ENCODE measurements around the gene SLC39A5. TPM values are rescaled to one million over a fixed set of nuclear protein-coding genes. Genes with fewer than 3 reads are reported as not detected.

The SLC39A5 gene
- total and polyA plus RNA-seq, 2 donors (not counting 1 experiment from before 2014, with no cell fraction given) = 0.69 to 0.97 TPM

- no peak for DNase-seq
- Histone ChIP-seq H3K4me2 (replicated peaks; ENCODE audit: low read depth, low read length, poor library complexity, severe bottlenecking) (no peak overlapping the region), H3K36me3 (replicated peaks in 1 of 2; ENCODE audit: control extremely low read depth in 1 of 2, control insufficient read depth in 1 of 2, extremely low read depth in 1 of 2, insufficient read depth in 2 of 2, low read length in 1 of 2) (peaks cover 0 to 84% of the 10 kb centered on the region in 2 experiments), H3K4me1 (ENCODE audit: control insufficient read depth in 2 of 2, insufficient read depth in 2 of 2, low read length in 2 of 2) (peaks cover 0 to 8% of the 10 kb centered on the region in 2 donors), H3K9ac (ENCODE audit: low read length) (no peak overlapping the region), H3K79me2 (ENCODE audit: control insufficient read depth, insufficient read depth, low read length) (no peaks in the 10 kb centered on the region), H3K27ac (ENCODE audit: low read length in 2 of 2) (no peak overlapping the region), H4K20me1 (ENCODE audit: control insufficient read depth, insufficient read depth, low read length, poor library complexity, severe bottlenecking) (no peaks in the 10 kb centered on the region), H3K27me3 (replicated peaks in 1 of 4; ENCODE audit: control extremely low read depth in 1 of 4, control insufficient read depth in 3 of 4, insufficient read depth in 4 of 4, low read length in 3 of 4) (no peaks in the 10 kb centered on the region), H3K9me3 (ENCODE audit: control extremely low read depth in 1 of 3, control insufficient read depth in 2 of 3, insufficient read depth in 1 of 3, low read length in 2 of 3) (no peaks in the 10 kb centered on the region), H3K4me3 (ENCODE audit: control extremely low read depth in 1 of 5, extremely low read depth in 1 of 5, insufficient read depth in 1 of 5, low read depth in 2 of 5, low read length in 4 of 5) (no peak overlapping the region), H2AFZ (ENCODE audit: insufficient read depth, low read depth, low read length, poor library complexity, severe bottlenecking) (no peak overlapping the region)
- no peak for TF ChIP-seq CTCF (IDR thresholded peaks at IDR 0.05)
- no peak for TF ChIP-seq EZH2 (IDR thresholded peaks at IDR 0.05; ENCODE audit: borderline replicate concordance, insufficient read depth, low read depth, low read length, poor library complexity, severe bottlenecking)
- ChIA-PET POLR2A (interaction anchor here (0.6 kb wide), 1 partner anchor 1033 kb away, joined by 6 read pairs; no protein-coding TSS in a partner anchor), CTCF (no interaction called here)
- Mint-ChIP-seq H3K9me3 (ENCODE audit: insufficient read depth) (no peaks in the 10 kb centered on the region), H3K4me1 (peaks cover 10% of the 10 kb centered on the region), H3K27me3 (no peaks in the 10 kb centered on the region), H3K4me3 (no peak overlapping the region), H3K27ac (no peak overlapping the region)
- ATAC-seq (ENCODE audit: low read depth) = no peak
- intact Hi-C loops (cut with micrococcal nuclease) = no loop called here
- 100% methylated on average over 8 of the region's 14 CpGs for WGBS (ENCODE audit: insufficient coverage)
Observed at GRCh38 chr12:56244494-56244893, 14.6 kb downstream of the SLC39A5 start.

GRCh38 chr12:56247923-56248322 is 18.1 kb downstream of the SLC39A5 start:
- H3K4me2 ChIP-seq (replicated peaks; ENCODE audit: low read depth, low read length, poor library complexity, severe bottlenecking) = no peak overlapping the region
- no peaks in the 10 kb centered on the region for H3K79me2 ChIP-seq (ENCODE audit: control insufficient read depth, insufficient read depth, low read length)
- H2AFZ ChIP-seq (ENCODE audit: insufficient read depth, low read depth, low read length, poor library complexity, severe bottlenecking) = no peak overlapping the region
- no peak for TF ChIP-seq EZH2 (IDR thresholded peaks at IDR 0.05; ENCODE audit: borderline replicate concordance, insufficient read depth, low read depth, low read length, poor library complexity, severe bottlenecking)
- no peak for TF ChIP-seq CTCF (IDR thresholded peaks at IDR 0.05)
- Mint-ChIP-seq H3K27me3 (no peaks in the 10 kb centered on the region), H3K9me3 (ENCODE audit: insufficient read depth) (no peaks in the 10 kb centered on the region), H3K27ac (no peak overlapping the region), H3K4me1 (no peaks in the 10 kb centered on the region), H3K4me3 (no peak overlapping the region)
- ChIA-PET POLR2A (interaction anchor here (0.7 kb wide), 1 partner anchor 58 kb away, joined by 8 read pairs; no protein-coding TSS in a partner anchor), CTCF (interaction anchor here (1.0 to 2.0 kb wide), 3 partner anchors 10 to 58 kb away, joined by 3 to 5 read pairs (median 3); partner anchors contain the start of genes ANKRD52, SLC39A5 and SMARCC2)
- WGBS (ENCODE audit: insufficient coverage) = 99% methylated on average over 16 of the region's 16 CpGs
- H3K4me3 ChIP-seq (ENCODE audit: control extremely low read depth in 1 of 5, extremely low read depth in 1 of 5, insufficient read depth in 1 of 5, low read depth in 2 of 5, low read length in 4 of 5) = no peak overlapping the region
- H3K9me3 ChIP-seq (ENCODE audit: control extremely low read depth in 1 of 3, control insufficient read depth in 2 of 3, insufficient read depth in 1 of 3, low read length in 2 of 3) = no peaks in the 10 kb centered on the region
- no peaks in the 10 kb centered on the region for H4K20me1 ChIP-seq (ENCODE audit: control insufficient read depth, insufficient read depth, low read length, poor library complexity, severe bottlenecking)
- ATAC-seq (ENCODE audit: low read depth) (no peak), DNase-seq (no peak)
- H3K27ac ChIP-seq (ENCODE audit: low read length in 2 of 2) = no peak overlapping the region
- H3K27me3 ChIP-seq (replicated peaks in 1 of 4; ENCODE audit: control extremely low read depth in 1 of 4, control insufficient read depth in 3 of 4, insufficient read depth in 4 of 4, low read length in 3 of 4) = no peaks in the 10 kb centered on the region
- H3K36me3 ChIP-seq (replicated peaks in 1 of 2; ENCODE audit: control extremely low read depth in 1 of 2, control insufficient read depth in 1 of 2, extremely low read depth in 1 of 2, insufficient read depth in 2 of 2, low read length in 1 of 2) = peaks cover under 1 to 82% of the 10 kb centered on the region in 2 experiments
- no peak overlapping the region for H3K9ac ChIP-seq (ENCODE audit: low read length)
- no peaks in the 10 kb centered on the region for H3K4me1 ChIP-seq (ENCODE audit: control insufficient read depth in 2 of 2, insufficient read depth in 2 of 2, low read length in 2 of 2)
- intact Hi-C loops (cut with micrococcal nuclease) = no loop called here
